GM21526 (cell line): ENCODE measurements around the gene HAVCR2.
"Not testable (repeated sequence)": the region's sequence is repeated elsewhere in the genome, so short reads cannot be mapped to it uniquely, and the experiment has no call there.

ENCODE experiments used
- ATAC-seq: cut with Tn5 transposase; IDR thresholded peaks from one replicate; pipeline ENCODE4 v1.9.1; 2021; ENCODE audit warnings: moderate library complexity; ENCODE audit not compliant: unreplicated experiment, low FRiP score

HAVCR2 gene

GRCh38 chr5:157047898-157048297, 60.9 kb downstream of the HAVCR2 start:
- no peak for ATAC-seq

- not testable (repeated sequence) for ATAC-seq
These were observed 61.8 kb downstream of the HAVCR2 start for GRCh38 chr5:157047016-157047415.

GRCh38 chr5:157046041-157046440, 62.8 kb downstream of the HAVCR2 start:
- ATAC-seq, result no peak

GRCh38 chr5:157045601-157046000, 63.2 kb downstream of the HAVCR2 start:
- no peak for ATAC-seq

- no peak for ATAC-seq
These were observed 70.2 kb downstream of the HAVCR2 start for GRCh38 chr5:157038568-157039187.
